ENCODE data around the gene DTNB.

DTNB gene

GRCh38 chr2:25362434-25363145 lies 310.8 kb downstream of the DTNB start:
- WGBS, 2 experiments (ENCODE audit: insufficient coverage in 2 of 2), result 89 to 94% methylated on average over 17 of the region's 21 CpGs
- H3K4me3 ChIP-seq (ENCODE audit: extremely low read depth, insufficient read depth, low read length, poor library complexity, severe bottlenecking), result no peak overlapping the region

DNA sequence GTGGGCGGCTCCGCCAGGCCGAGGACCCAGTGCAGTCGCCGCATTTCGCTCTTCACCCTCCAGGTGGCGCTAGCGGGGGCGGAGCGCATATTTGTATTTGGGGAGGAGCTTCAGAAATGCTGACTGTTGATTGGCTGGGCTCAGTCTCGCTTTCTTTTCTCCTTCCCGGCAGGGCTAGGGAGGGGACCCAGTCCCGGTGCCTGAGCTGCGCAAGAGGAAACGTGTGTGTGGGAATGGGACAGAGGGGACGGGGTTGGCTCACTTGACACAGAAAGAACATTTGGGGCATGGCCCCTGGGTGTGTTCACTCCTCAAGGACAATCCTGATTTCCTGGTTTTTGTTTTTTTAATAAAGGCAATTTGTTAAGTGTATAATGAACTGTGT lies 311.3 kb downstream of the DTNB start:
- no peaks in the 10 kb centered on the region for H3K36me3 ChIP-seq (ENCODE audit: control insufficient read depth, insufficient read depth, low read length)
- no peaks in the 10 kb centered on the region for H3K4me1 ChIP-seq (ENCODE audit: control insufficient read depth, insufficient read depth, low read length, poor library complexity, severe bottlenecking)
- no peak overlapping the region for H3K27ac ChIP-seq (ENCODE audit: low read depth, low read length, severe bottlenecking)
- no peaks in the 10 kb centered on the region for H3K9me3 ChIP-seq (ENCODE audit: control insufficient read depth, low read length)
- WGBS, 2 experiments (ENCODE audit: insufficient coverage in 2 of 2), result 1 to 6% methylated on average over 9 to 10 of the region's 16 CpGs
- no peak overlapping the region for H3K4me3 ChIP-seq (ENCODE audit: extremely low read depth, insufficient read depth, low read length, poor library complexity, severe bottlenecking)

More at GRCh38 chr2:25362434-25363145, 310.8 kb downstream of the DTNB start:
- Histone ChIP-seq H3K9me3 (ENCODE audit: control insufficient read depth, low read length) (no peaks in the 10 kb centered on the region), H3K27ac (ENCODE audit: low read depth, low read length, severe bottlenecking) (no peak overlapping the region), H3K36me3 (ENCODE audit: control insufficient read depth, insufficient read depth, low read length) (no peaks in the 10 kb centered on the region), H3K4me1 (ENCODE audit: control insufficient read depth, insufficient read depth, low read length, poor library complexity, severe bottlenecking) (no peaks in the 10 kb centered on the region)

- H3K4me1 ChIP-seq (ENCODE audit: control insufficient read depth, insufficient read depth, low read length, poor library complexity, severe bottlenecking), result no peaks in the 10 kb centered on the region
- WGBS, 2 experiments (ENCODE audit: insufficient coverage in 2 of 2), result 56 to 59% methylated on average over 32 to 33 of the region's 34 CpGs
- H3K27ac ChIP-seq (ENCODE audit: low read depth, low read length, severe bottlenecking), result no peak overlapping the region
- H3K4me3 ChIP-seq (ENCODE audit: extremely low read depth, insufficient read depth, low read length, poor library complexity, severe bottlenecking), result no peak overlapping the region
- H3K36me3 ChIP-seq (ENCODE audit: control insufficient read depth, insufficient read depth, low read length), result no peaks in the 10 kb centered on the region
- no peaks in the 10 kb centered on the region for H3K9me3 ChIP-seq (ENCODE audit: control insufficient read depth, low read length)
These were observed 311.9 kb downstream of the DTNB start for GRCh38 chr2:25361261-25362048.

- WGBS, 2 experiments (ENCODE audit: insufficient coverage in 2 of 2), result 92 to 93% methylated on average over 5 of the region's 8 CpGs
- H3K27ac ChIP-seq (ENCODE audit: low read depth, low read length, severe bottlenecking), result no peak overlapping the region
- H3K4me3 ChIP-seq (ENCODE audit: extremely low read depth, insufficient read depth, low read length, poor library complexity, severe bottlenecking), result no peak overlapping the region
- no peaks in the 10 kb centered on the region for H3K36me3 ChIP-seq (ENCODE audit: control insufficient read depth, insufficient read depth, low read length)
- no peaks in the 10 kb centered on the region for H3K9me3 ChIP-seq (ENCODE audit: control insufficient read depth, low read length)
- H3K4me1 ChIP-seq (ENCODE audit: control insufficient read depth, insufficient read depth, low read length, poor library complexity, severe bottlenecking), result no peaks in the 10 kb centered on the region
These were observed 314.5 kb downstream of the DTNB start for GRCh38 chr2:25358836-25359235.

DNA sequence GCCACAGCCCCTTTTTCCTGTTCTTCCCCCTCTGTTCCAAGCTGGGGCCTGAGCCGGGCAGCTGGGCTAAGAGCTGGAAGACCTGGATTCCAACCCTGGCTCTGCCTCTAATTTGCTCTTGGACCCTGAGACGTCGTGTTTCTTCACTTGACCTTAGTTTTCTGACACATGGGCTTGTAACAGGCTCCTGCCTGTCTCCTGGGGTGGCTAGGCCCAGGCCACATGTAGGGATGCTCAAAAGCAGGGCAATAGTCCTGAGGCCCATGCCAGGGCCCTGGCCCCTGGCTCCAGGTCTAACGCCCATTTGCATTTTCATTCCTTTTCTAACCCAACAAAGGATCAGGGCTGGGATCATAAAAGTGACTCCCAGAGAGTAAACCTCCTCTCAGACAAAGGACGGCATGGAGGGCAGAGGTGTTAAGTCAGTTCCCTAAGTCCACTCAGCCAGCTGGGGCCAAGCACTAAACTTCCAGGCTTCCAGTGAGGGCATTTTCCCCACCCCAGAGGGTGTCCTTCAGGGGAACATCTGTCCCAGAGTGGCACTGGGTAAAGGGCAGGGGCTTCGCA lies 315.0 kb downstream of the DTNB start:
- no peaks in the 10 kb centered on the region for H3K36me3 ChIP-seq (ENCODE audit: control insufficient read depth, insufficient read depth, low read length)
- no peaks in the 10 kb centered on the region for H3K9me3 ChIP-seq (ENCODE audit: control insufficient read depth, low read length)
- no peak overlapping the region for H3K27ac ChIP-seq (ENCODE audit: low read depth, low read length, severe bottlenecking)
- H3K4me1 ChIP-seq (ENCODE audit: control insufficient read depth, insufficient read depth, low read length, poor library complexity, severe bottlenecking), result no peaks in the 10 kb centered on the region
- H3K4me3 ChIP-seq (ENCODE audit: extremely low read depth, insufficient read depth, low read length, poor library complexity, severe bottlenecking), result no peak overlapping the region
- WGBS, 2 experiments (ENCODE audit: insufficient coverage in 2 of 2), result 86 to 87% methylated on average over 4 to 5 of the region's 6 CpGs

DNA sequence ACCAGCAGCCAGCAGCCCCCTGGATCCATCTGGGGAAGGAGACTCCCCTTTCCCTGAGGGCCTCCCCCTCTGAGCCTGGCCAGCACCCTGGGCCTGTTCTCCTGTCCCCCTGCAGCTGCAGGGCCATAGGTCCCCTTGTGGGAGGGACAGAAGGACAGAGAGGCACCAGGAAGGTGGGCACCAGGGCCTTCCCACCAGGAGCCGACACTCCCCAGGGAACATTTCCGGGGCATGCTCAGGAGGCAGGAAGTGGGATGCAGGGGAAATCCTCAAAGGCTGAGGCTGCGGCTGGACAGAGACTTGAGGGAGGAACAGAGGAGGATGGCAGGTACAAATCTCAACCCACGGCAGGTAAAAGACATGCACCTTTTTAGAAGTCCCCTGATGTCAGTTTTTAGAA lies 317.3 kb downstream of the DTNB start:
- Histone ChIP-seq H3K36me3 (ENCODE audit: control insufficient read depth, insufficient read depth, low read length) (no peaks in the 10 kb centered on the region), H3K27ac (ENCODE audit: low read depth, low read length, severe bottlenecking) (no peak overlapping the region), H3K9me3 (ENCODE audit: control insufficient read depth, low read length) (no peaks in the 10 kb centered on the region), H3K4me1 (ENCODE audit: control insufficient read depth, insufficient read depth, low read length, poor library complexity, severe bottlenecking) (no peaks in the 10 kb centered on the region), H3K4me3 (ENCODE audit: extremely low read depth, insufficient read depth, low read length, poor library complexity, severe bottlenecking) (no peak overlapping the region)
- WGBS, 2 experiments (ENCODE audit: insufficient coverage in 2 of 2), result 77 to 85% methylated on average over 4 of the region's 4 CpGs

DNA sequence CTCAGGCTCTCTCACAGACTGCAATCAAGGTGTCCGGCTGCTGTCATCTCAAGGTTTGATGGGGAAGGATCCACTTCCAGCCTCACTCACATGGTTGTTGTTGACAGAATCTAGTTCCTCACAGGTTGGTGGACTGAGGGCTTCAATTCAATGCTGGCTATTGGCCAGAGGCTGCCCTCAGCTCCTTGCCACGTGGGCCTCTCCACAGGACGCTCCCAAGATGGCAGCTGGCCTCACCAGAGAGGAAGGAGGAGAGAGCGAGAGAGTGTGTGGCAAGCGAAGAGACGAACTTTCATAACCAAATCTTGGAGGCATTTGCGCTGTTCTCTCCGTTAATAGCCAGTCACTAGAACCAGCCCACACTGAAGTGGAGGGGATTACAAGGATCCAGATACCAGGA lies 318.1 kb downstream of the DTNB start:
- H3K4me3 ChIP-seq (ENCODE audit: extremely low read depth, insufficient read depth, low read length, poor library complexity, severe bottlenecking), result no peak overlapping the region
- no peaks in the 10 kb centered on the region for H3K9me3 ChIP-seq (ENCODE audit: control insufficient read depth, low read length)
- WGBS, 2 experiments (ENCODE audit: insufficient coverage in 2 of 2), result 88 to 100% methylated on average over 2 to 7 of the region's 8 CpGs
- no peaks in the 10 kb centered on the region for H3K4me1 ChIP-seq (ENCODE audit: control insufficient read depth, insufficient read depth, low read length, poor library complexity, severe bottlenecking)
- H3K36me3 ChIP-seq (ENCODE audit: control insufficient read depth, insufficient read depth, low read length), result no peaks in the 10 kb centered on the region
- H3K27ac ChIP-seq (ENCODE audit: low read depth, low read length, severe bottlenecking), result no peak overlapping the region

GRCh38 chr2:25354116-25354515 lies 319.3 kb downstream of the DTNB start:
- Histone ChIP-seq H3K27ac (ENCODE audit: low read depth, low read length, severe bottlenecking) (no peak overlapping the region), H3K4me3 (ENCODE audit: extremely low read depth, insufficient read depth, low read length, poor library complexity, severe bottlenecking) (no peak overlapping the region), H3K9me3 (ENCODE audit: control insufficient read depth, low read length) (no peaks in the 10 kb centered on the region), H3K4me1 (ENCODE audit: control insufficient read depth, insufficient read depth, low read length, poor library complexity, severe bottlenecking) (peaks cover 5% of the 10 kb centered on the region), H3K36me3 (ENCODE audit: control insufficient read depth, insufficient read depth, low read length) (no peaks in the 10 kb centered on the region)
- WGBS, 2 experiments (ENCODE audit: insufficient coverage in 2 of 2), result 87 to 90% methylated on average over 5 to 6 of the region's 6 CpGs

- H3K9me3 ChIP-seq (ENCODE audit: control insufficient read depth, low read length), result no peaks in the 10 kb centered on the region
- H3K27ac ChIP-seq (ENCODE audit: low read depth, low read length, severe bottlenecking), result no peak overlapping the region
- H3K36me3 ChIP-seq (ENCODE audit: control insufficient read depth, insufficient read depth, low read length), result no peaks in the 10 kb centered on the region
- H3K4me1 ChIP-seq (ENCODE audit: control insufficient read depth, insufficient read depth, low read length, poor library complexity, severe bottlenecking), result peaks cover 10% of the 10 kb centered on the region
- 93 to 97% methylated on average over 5 to 6 of the region's 7 CpGs for WGBS, 2 experiments (ENCODE audit: insufficient coverage in 2 of 2)
- H3K4me3 ChIP-seq (ENCODE audit: extremely low read depth, insufficient read depth, low read length, poor library complexity, severe bottlenecking), result no peak overlapping the region
These were observed 324.0 kb downstream of the DTNB start for GRCh38 chr2:25349397-25349796.

- WGBS, 2 experiments (ENCODE audit: insufficient coverage in 2 of 2), result 77 to 87% methylated on average over 2 of the region's 2 CpGs
- Histone ChIP-seq H3K9me3 (ENCODE audit: control insufficient read depth, low read length) (no peaks in the 10 kb centered on the region), H3K27ac (ENCODE audit: low read depth, low read length, severe bottlenecking) (no peak overlapping the region), H3K36me3 (ENCODE audit: control insufficient read depth, insufficient read depth, low read length) (no peaks in the 10 kb centered on the region), H3K4me3 (ENCODE audit: extremely low read depth, insufficient read depth, low read length, poor library complexity, severe bottlenecking) (no peak overlapping the region), H3K4me1 (ENCODE audit: control insufficient read depth, insufficient read depth, low read length, poor library complexity, severe bottlenecking) (peaks cover 10% of the 10 kb centered on the region)
These were observed 325.5 kb downstream of the DTNB start for GRCh38 chr2:25347846-25348245.
